ENCODE data around the gene CBX8. TPM values are rescaled to one million over a fixed set of nuclear protein-coding genes. Genes with fewer than 3 reads are reported as not detected.

The CBX8 gene
- total and polyA plus RNA-seq, 2 of the 13 experiments (the other 11 are each of a cell fraction or from before 2014, with no cell fraction given): 0.34 to 12.6 TPM

DNA sequence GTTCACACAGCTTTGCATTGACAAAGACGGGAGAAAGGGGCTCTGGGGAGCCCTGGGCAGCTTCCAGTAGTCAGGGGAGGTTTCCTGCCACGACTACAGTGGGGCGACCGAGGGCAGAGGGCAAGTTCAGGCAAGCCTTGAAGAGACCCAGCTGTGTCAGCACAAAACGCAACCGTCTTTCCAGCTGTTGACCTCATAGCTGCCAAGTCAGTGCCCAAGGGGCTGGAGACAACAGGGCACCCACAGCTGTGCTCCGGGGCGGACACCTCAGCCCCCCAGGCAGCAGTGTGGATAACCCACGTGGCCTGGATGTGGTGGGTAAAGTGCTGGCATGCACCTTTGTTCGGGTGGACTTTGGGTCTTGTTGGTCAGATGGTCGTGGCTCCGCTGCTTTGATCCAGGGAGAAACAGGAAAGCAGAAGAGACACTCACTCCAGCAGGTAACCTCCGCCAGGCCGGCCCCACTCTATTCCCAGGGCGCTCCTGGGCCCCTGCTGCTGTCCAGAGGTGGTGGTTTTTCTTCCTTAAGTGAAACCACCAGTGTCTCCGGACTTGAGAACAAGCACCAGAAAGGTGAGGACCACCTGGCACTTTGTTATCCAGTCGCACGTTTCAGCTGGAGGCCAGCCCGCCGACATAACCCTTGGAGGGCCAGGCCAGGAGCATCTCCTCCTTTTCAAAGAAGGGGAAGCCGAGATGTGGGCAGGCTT is 36.5 kb downstream of the CBX8 start (continued):
- TF ChIP-seq TAF15 (IDR thresholded peaks at IDR 0.05; ENCODE audit: low read depth, low read length, poor library complexity, severe bottlenecking) (no peak), ZNF577 (CRISPR knock-in tag; IDR thresholded peaks at IDR 0.05; ENCODE audit: borderline replicate concordance, low read depth) (0 out of 2 replicates have a peak, but pooled peaks have one; percentile 70), KAT7 (CRISPR knock-in tag; IDR thresholded peaks at IDR 0.05; ENCODE audit: borderline replicate concordance) (peak; percentile 36; the same call in 1 of the 2 replicates), ZFX (CRISPR knock-in tag; IDR thresholded peaks at IDR 0.05; ENCODE audit: low read depth) (peak; percentile 92), PAX8 (CRISPR knock-in tag; IDR thresholded peaks at IDR 0.05; ENCODE audit: borderline replicate concordance) (no peak; the same call in 1 of the 2 replicates), PBX3 (CRISPR knock-in tag; IDR thresholded peaks at IDR 0.05; ENCODE audit: borderline replicate concordance) (no peak), RBM22 (optimal IDR thresholded peaks at IDR 0.05; ENCODE audit: low read length) (no peak), ZSCAN21 (CRISPR knock-in tag; IDR thresholded peaks at IDR 0.05; ENCODE audit: borderline replicate concordance) (peak; percentile 94), RFX1 (IDR thresholded peaks at IDR 0.05) (no peak), FOXA3 (CRISPR knock-in tag; IDR thresholded peaks at IDR 0.05) (peak; percentile 77), KDM6A (CRISPR knock-in tag; IDR thresholded peaks at IDR 0.05; ENCODE audit: low read depth) (peak; percentile 80; the same call in 1 of the 2 replicates), ZBTB42 (CRISPR knock-in tag; IDR thresholded peaks at IDR 0.05) (peak; percentile 88; the same call in 1 of the 2 replicates), EED (CRISPR knock-in tag; IDR thresholded peaks at IDR 0.05) (no peak; the same call in 1 of the 2 replicates), HNRNPUL1 (IDR thresholded peaks at IDR 0.05; ENCODE audit: low read depth, low read length) (no peak), ZFP36 (IDR thresholded peaks at IDR 0.05; ENCODE audit: borderline replicate concordance, low read depth, low read length, partially characterized antibody) (peak; percentile 21), ZNF614 (CRISPR knock-in tag; IDR thresholded peaks at IDR 0.05; ENCODE audit: borderline replicate concordance) (peak; percentile 75; the same call in 1 of the 2 replicates), ZNF260 (CRISPR knock-in tag; IDR thresholded peaks at IDR 0.05; ENCODE audit: borderline replicate concordance, low read depth) (no peak), NR0B2 (CRISPR knock-in tag; IDR thresholded peaks at IDR 0.05) (0 out of 2 replicates have a peak, but pooled peaks have one; percentile 63), ZNF44 (CRISPR knock-in tag; IDR thresholded peaks at IDR 0.05) (no peak; the same call in 1 of the 2 replicates), ZNF747 (CRISPR knock-in tag; IDR thresholded peaks at IDR 0.05; ENCODE audit: borderline replicate concordance) (peak; percentile 89; the same call in 1 of the 2 replicates), ZSCAN30 (CRISPR knock-in tag; IDR thresholded peaks at IDR 0.05) (peak; percentile 88), ZNF883 (CRISPR knock-in tag; IDR thresholded peaks at IDR 0.05; ENCODE audit: not compliant biosample characterization) (peak; percentile 92), CREB1 (IDR thresholded peaks at IDR 0.05) (no peak), CREB1 (CRISPR knock-in tag; IDR thresholded peaks at IDR 0.05) (no peak)
- TF ChIP-seq, protein P1, sequence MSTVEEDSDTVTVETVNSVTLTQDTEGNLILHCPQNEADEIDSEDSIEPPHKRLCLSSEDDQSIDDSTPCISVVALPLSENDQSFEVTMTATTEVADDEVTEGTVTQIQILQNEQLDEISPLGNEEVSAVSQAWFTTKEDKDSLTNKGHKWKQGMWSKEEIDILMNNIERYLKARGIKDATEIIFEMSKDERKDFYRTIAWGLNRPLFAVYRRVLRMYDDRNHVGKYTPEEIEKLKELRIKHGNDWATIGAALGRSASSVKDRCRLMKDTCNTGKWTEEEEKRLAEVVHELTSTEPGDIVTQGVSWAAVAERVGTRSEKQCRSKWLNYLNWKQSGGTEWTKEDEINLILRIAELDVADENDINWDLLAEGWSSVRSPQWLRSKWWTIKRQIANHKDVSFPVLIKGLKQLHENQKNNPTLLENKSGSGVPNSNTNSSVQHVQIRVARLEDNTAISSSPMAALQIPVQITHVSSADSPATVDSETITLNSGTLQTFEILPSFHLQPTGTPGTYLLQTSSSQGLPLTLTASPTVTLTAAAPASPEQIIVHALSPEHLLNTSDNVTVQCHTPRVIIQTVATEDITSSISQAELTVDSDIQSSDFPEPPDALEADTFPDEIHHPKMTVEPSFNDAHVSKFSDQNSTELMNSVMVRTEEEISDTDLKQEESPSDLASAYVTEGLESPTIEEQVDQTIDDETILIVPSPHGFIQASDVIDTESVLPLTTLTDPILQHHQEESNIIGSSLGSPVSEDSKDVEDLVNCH (CRISPR knock-in tag; IDR thresholded peaks at IDR 0.05): peak; percentile 62; the same call in 1 of the 2 replicates
- TF ChIP-seq, protein P2, sequence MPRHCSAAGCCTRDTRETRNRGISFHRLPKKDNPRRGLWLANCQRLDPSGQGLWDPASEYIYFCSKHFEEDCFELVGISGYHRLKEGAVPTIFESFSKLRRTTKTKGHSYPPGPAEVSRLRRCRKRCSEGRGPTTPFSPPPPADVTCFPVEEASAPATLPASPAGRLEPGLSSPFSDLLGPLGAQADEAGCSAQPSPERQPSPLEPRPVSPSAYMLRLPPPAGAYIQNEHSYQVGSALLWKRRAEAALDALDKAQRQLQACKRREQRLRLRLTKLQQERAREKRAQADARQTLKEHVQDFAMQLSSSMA (CRISPR knock-in tag; IDR thresholded peaks at IDR 0.05): peak; percentile 94; the same call in 1 of the 2 replicates

Data from HepG2 (cell line).